ENCODE results near the gene DGKG.

GRCh38 chr3:186356152-186356551, 5.9 kb downstream of the DGKG start:
- TF ChIP-seq CTCF (IDR thresholded peaks at IDR 0.05) (no peak), POLR2A (IDR thresholded peaks at IDR 0.05) (no peak)

Measured in breast epithelium (tissue), 3 donors.